Left lung (tissue), 14 donors: ENCODE data around the gene GPR152. TPM values are rescaled to one million over a fixed set of nuclear protein-coding genes. Genes with fewer than 3 reads are reported as not detected.

Experiments
- ATAC-seq: fragments of 200-7000 bp; cut with Tn5 transposase; one replicate; pipeline ENCODE4 v1.9.1; 2020; ENCODE audit warnings: moderate library complexity
- DNase-seq, 4 donors: peaks; one replicate each; pipeline ENCODE4 v3.0.0-alpha.2; 2013 to 2020
- H3K27ac ChIP-seq, 2 donors: fragments of 200-600 bp; sonication (generic) in 1 of 2; one replicate each; pipeline versions ENCODE4 v1.5.0 to v1.8.0; 2020 to 2021
- H3K27me3 ChIP-seq, 2 donors: fragments of 200-600 bp; sonication (generic) in 1 of 2; one replicate each; pipeline versions ENCODE4 v1.5.0 to v1.8.0; 2020 to 2021
- H3K36me3 ChIP-seq, 2 donors: fragments of 200-600 bp; sonication (generic) in 1 of 2; one replicate each; pipeline versions ENCODE4 v1.5.0 to v1.8.0; 2020 to 2021
- H3K4me1 ChIP-seq, 2 donors: fragments of 200-600 bp; one replicate each; pipeline ENCODE4 v1.8.0; 2021
- H3K4me3 ChIP-seq, 2 donors: fragments of 200-600 bp; sonication (generic) in 1 of 2; one replicate each; pipeline versions ENCODE4 v1.5.0 to v1.8.0; 2020 to 2021; ENCODE audit warnings: mild to moderate bottlenecking in 1 of 2
- H3K9me3 ChIP-seq, 2 donors: fragments of 200-600 bp; sonication (generic) in 1 of 2; one replicate each; pipeline versions ENCODE4 v1.5.0 to v1.8.0; 2020 to 2021
- CTCF ChIP-seq, 2 donors: fragments of 200-600 bp; sonication (generic) in 1 of 2; IDR thresholded peaks; one replicate each; pipeline versions ENCODE4 v1.5.0 to v1.8.0; 2021; ENCODE audit warnings: antibody characterized with exemption in 2 of 2
- intact Hi-C, 2 donors: fragments of 100-400 bp; cut with DNase I; formaldehyde crosslinking; loops; one replicate each; pipeline versions ENCODE4 v1.11.2 to v1.14.2; 2022
- long read RNA-seq, 12 donors: library from polyadenylated mRNA in 2 of 12; unstranded in 2 of 12; transcript quantifications; one replicate each; pipeline ENCODE4 v2.0.0 and lab custom pipeline, GENCODE V29; 2019 to 2026
- polyA plus RNA-seq, 6 donors: library from polyadenylated mRNA; unstranded; fragments of 120-200 nt; gene quantifications; one replicate each; pipeline ENCODE4 v1.2.1, GENCODE V29; 2013; ENCODE audit not compliant: insufficient read length in 6 of 6
- total RNA-seq, 2 donors: library from RNA; stranded (reverse); fragmentation: NEBNext Ultra II Directional; extraction: Animal tissue kit (Norgen Biotek cat#: 25700); gene quantifications; one replicate each; pipeline ENCODE4 v1.2.1, GENCODE V29; 2021
- donor health status: DM: no; HTN: yes; CAD: no.
- donor health status: DM: no; HTN: no; CAD: no.

The GPR152 gene
- total RNA-seq (not detected), polyA plus RNA-seq (not detected)
- long read RNA-seq, donor 1 = 0 reads
- long read RNA-seq, donor 2 = 0 reads
- long read RNA-seq, donor 3 = 0 reads
- long read RNA-seq, donor 4 = 0 reads
- long read RNA-seq, donor 5 = 0 reads
- long read RNA-seq, donor 6 = 0 reads
- long read RNA-seq, donor 7 = 0 reads
- long read RNA-seq, donor 8 = 0 reads
- long read RNA-seq, donor 9 = 0 reads
- long read RNA-seq, donor 10 = 0 reads
- long read RNA-seq, donor 11, partial matches to known transcripts = 0 of 2 reads
- long read RNA-seq, donor 11, other reads (novel, unspliced or antisense) = 0 of 2 reads
- long read RNA-seq, donor 12 = 0 reads

DNA sequence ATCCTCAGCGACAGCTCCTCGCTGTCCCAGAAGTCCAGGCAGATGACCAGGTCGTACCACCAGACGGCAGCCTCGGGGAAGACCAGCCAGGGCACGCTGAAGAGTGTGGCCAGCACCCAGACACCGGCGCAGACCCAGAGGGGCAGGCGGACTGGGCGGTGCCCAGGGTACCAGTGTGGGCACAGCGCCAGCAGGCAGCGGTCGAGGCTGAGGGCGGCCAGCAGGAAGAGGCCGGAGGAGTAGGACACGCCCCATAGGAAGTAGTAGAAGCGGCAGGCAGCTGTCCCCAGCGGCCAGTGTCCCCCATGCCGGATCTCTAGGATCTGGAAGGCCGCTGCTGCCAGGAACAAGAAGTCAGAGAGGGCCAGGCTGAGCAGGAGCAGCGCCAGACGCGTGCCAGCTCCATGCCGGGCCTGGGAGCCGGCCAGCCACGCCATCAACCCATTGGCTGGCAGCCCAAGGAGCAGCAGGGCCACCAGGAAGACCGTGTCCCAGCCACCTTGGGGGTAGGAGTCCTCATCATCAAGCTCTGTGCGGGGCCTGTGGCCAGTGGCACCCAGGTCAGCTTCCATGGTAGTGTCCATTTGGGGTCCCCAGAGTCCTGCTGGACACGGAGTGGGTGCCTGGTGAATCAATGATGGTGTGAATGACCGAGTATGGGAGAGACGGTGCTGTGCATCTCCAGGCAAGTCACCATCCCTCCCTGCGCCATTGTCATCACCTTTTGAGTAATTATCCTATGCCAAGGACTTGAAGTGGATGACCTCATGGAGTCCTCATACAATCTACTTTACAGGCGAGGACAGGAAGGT, at the start of gene GPR152:
TSS of gene GPR152 (minus strand) at position 589 of the 812 bp plus-strand sequence. CDS start at position 584, 5 bp downstream.
- peak in 1 of 4 donors; percentile 57 for DNase-seq
- Histone ChIP-seq H3K36me3 (no peaks in the 10 kb centered on the region), H3K9me3 (no peaks in the 10 kb centered on the region), H3K4me3 (peak within 1 kb of the TSS in 1 of 2 donors; percentile 27), H3K27me3 (no peaks in the 10 kb centered on the region), H3K4me1 (peaks cover 0 to 14% of the 10 kb centered on the region in 2 donors), H3K27ac (peak within 1 kb of the TSS; percentile 13 to 50)
- intact Hi-C loops = no loop called here
- TF ChIP-seq CTCF (IDR thresholded peaks at IDR 0.05) = no peak
- ATAC-seq = peak; percentile 25

DNA sequence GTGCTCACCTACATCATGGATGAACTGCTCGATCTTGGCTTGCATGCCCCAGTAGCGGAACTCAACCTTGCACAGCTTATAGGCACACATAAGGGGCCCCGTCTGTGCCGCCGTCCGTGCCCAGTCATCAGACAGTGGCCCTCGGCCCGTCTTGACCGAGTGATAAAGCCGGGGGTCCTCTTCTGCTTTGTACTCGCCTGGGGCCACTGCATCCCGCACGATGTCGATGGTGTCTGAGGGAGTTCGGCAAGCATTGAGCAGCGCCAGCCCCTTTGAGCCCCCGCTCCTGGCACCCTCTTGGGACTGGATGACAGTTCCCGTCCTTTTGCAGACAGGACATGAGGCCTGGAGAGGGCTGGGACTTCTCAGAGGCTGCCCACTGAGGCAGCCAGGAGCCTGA, 49.3 kb upstream of the GPR152 start:
- intact Hi-C loops = no loop called here
- H3K36me3 ChIP-seq = peaks cover 0 to 54% of the 10 kb centered on the region in 2 donors
- H3K4me3 ChIP-seq = no peak overlapping the region
- peaks cover 0 to 20% of the 10 kb centered on the region in 2 donors for H3K27me3 ChIP-seq
- H3K4me1 ChIP-seq = peaks cover 17 to 50% of the 10 kb centered on the region in 2 donors
- DNase-seq (peak in 1 of 4 donors; percentile 69), ATAC-seq (no peak)
- no peak overlapping the region for H3K27ac ChIP-seq
- no peaks in the 10 kb centered on the region for H3K9me3 ChIP-seq
- TF ChIP-seq CTCF (IDR thresholded peaks at IDR 0.05) = no peak

GRCh38 chr11:67500831-67501715, 48.5 kb upstream of the GPR152 start:
- no peak for TF ChIP-seq CTCF (IDR thresholded peaks at IDR 0.05)
- ATAC-seq (no peak), DNase-seq (no peak)
- Histone ChIP-seq H3K9me3 (no peaks in the 10 kb centered on the region), H3K4me1 (peaks cover 15 to 42% of the 10 kb centered on the region in 2 donors), H3K27me3 (peaks cover 0 to 20% of the 10 kb centered on the region in 2 donors), H3K27ac (no peak overlapping the region), H3K4me3 (no peak overlapping the region), H3K36me3 (peaks cover 0 to 58% of the 10 kb centered on the region in 2 donors)
- intact Hi-C loops = no loop called here

DNA sequence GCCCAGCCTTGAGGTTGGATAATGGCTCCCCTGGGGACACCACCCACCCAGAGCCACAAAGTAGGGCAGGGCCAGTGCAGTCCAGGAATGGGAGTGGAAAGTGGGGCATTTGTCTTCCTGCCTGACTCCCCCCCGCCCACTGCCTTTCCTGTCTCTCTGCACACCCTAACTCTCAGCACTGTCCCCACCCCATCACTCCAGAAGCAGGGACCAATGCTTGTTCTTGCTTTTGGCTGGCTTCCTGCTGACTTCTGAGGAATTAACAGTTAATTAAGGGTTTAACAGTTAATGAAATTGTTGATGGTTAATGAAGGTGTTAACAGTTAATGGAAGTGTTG, 47.9 kb upstream of the GPR152 start:
- Histone ChIP-seq H3K36me3 (peaks cover 0 to 64% of the 10 kb centered on the region in 2 donors), H3K27ac (no peak overlapping the region), H3K27me3 (peaks cover 0 to 20% of the 10 kb centered on the region in 2 donors), H3K4me1 (peaks cover 9 to 36% of the 10 kb centered on the region in 2 donors), H3K4me3 (no peak overlapping the region), H3K9me3 (no peaks in the 10 kb centered on the region)
- DNase-seq = no peak
- no peak for TF ChIP-seq CTCF (IDR thresholded peaks at IDR 0.05)
- intact Hi-C loops = no loop called here
- no peak for ATAC-seq
